ENCODE data around the gene LRBA. TPM values are rescaled to one million over a fixed set of nuclear protein-coding genes. Genes with fewer than 3 reads are reported as not detected.

Gene LRBA
- total and polyA plus RNA-seq, 9 of the 15 experiments (the other 6 are each of a cell fraction or from before 2014, with no cell fraction given), result 24.2 to 88.7 (median 59.7) TPM

DNA sequence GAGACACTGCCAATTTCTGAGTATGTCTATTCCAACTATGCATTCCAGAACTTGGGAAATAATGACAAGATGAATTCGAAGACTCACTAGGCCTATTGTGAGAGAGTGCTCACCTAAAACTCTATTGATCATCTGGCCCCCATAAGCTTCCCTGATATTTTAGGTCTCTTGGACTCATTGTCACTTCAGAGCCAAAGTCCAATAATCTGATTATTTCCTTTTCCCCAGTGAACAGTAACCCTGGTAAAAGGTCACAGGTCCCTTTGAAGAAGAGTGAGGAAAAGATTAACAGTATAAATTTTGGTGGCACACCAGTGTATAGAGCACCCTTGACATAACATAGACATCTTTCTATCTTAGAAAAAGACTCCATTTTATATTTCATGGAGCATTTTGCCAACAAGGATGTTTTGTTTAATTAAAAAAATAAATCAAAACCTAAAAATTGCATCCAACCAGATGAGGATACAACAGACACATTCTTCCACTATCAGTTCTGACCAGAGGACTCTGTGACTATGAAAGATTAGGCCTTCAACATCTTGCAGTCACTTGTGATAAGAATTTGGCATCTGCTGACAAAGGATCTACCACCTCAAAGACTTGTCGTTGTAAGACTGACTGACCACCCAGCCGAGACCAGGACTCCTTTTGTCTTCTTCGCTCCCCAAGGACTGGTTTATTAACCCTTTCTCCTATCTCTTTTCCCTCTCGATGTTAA lies 241.2 kb downstream of the LRBA start (continued):
- TF ChIP-seq, protein P1, sequence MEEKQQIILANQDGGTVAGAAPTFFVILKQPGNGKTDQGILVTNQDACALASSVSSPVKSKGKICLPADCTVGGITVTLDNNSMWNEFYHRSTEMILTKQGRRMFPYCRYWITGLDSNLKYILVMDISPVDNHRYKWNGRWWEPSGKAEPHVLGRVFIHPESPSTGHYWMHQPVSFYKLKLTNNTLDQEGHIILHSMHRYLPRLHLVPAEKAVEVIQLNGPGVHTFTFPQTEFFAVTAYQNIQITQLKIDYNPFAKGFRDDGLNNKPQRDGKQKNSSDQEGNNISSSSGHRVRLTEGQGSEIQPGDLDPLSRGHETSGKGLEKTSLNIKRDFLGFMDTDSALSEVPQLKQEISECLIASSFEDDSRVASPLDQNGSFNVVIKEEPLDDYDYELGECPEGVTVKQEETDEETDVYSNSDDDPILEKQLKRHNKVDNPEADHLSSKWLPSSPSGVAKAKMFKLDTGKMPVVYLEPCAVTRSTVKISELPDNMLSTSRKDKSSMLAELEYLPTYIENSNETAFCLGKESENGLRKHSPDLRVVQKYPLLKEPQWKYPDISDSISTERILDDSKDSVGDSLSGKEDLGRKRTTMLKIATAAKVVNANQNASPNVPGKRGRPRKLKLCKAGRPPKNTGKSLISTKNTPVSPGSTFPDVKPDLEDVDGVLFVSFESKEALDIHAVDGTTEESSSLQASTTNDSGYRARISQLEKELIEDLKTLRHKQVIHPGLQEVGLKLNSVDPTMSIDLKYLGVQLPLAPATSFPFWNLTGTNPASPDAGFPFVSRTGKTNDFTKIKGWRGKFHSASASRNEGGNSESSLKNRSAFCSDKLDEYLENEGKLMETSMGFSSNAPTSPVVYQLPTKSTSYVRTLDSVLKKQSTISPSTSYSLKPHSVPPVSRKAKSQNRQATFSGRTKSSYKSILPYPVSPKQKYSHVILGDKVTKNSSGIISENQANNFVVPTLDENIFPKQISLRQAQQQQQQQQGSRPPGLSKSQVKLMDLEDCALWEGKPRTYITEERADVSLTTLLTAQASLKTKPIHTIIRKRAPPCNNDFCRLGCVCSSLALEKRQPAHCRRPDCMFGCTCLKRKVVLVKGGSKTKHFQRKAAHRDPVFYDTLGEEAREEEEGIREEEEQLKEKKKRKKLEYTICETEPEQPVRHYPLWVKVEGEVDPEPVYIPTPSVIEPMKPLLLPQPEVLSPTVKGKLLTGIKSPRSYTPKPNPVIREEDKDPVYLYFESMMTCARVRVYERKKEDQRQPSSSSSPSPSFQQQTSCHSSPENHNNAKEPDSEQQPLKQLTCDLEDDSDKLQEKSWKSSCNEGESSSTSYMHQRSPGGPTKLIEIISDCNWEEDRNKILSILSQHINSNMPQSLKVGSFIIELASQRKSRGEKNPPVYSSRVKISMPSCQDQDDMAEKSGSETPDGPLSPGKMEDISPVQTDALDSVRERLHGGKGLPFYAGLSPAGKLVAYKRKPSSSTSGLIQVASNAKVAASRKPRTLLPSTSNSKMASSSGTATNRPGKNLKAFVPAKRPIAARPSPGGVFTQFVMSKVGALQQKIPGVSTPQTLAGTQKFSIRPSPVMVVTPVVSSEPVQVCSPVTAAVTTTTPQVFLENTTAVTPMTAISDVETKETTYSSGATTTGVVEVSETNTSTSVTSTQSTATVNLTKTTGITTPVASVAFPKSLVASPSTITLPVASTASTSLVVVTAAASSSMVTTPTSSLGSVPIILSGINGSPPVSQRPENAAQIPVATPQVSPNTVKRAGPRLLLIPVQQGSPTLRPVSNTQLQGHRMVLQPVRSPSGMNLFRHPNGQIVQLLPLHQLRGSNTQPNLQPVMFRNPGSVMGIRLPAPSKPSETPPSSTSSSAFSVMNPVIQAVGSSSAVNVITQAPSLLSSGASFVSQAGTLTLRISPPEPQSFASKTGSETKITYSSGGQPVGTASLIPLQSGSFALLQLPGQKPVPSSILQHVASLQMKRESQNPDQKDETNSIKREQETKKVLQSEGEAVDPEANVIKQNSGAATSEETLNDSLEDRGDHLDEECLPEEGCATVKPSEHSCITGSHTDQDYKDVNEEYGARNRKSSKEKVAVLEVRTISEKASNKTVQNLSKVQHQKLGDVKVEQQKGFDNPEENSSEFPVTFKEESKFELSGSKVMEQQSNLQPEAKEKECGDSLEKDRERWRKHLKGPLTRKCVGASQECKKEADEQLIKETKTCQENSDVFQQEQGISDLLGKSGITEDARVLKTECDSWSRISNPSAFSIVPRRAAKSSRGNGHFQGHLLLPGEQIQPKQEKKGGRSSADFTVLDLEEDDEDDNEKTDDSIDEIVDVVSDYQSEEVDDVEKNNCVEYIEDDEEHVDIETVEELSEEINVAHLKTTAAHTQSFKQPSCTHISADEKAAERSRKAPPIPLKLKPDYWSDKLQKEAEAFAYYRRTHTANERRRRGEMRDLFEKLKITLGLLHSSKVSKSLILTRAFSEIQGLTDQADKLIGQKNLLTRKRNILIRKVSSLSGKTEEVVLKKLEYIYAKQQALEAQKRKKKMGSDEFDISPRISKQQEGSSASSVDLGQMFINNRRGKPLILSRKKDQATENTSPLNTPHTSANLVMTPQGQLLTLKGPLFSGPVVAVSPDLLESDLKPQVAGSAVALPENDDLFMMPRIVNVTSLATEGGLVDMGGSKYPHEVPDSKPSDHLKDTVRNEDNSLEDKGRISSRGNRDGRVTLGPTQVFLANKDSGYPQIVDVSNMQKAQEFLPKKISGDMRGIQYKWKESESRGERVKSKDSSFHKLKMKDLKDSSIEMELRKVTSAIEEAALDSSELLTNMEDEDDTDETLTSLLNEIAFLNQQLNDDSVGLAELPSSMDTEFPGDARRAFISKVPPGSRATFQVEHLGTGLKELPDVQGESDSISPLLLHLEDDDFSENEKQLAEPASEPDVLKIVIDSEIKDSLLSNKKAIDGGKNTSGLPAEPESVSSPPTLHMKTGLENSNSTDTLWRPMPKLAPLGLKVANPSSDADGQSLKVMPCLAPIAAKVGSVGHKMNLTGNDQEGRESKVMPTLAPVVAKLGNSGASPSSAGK (IDR thresholded peaks at IDR 0.05), result no peak
- TF ChIP-seq EP400 (IDR thresholded peaks at IDR 0.05), result no peak
- TF ChIP-seq, protein P2, sequence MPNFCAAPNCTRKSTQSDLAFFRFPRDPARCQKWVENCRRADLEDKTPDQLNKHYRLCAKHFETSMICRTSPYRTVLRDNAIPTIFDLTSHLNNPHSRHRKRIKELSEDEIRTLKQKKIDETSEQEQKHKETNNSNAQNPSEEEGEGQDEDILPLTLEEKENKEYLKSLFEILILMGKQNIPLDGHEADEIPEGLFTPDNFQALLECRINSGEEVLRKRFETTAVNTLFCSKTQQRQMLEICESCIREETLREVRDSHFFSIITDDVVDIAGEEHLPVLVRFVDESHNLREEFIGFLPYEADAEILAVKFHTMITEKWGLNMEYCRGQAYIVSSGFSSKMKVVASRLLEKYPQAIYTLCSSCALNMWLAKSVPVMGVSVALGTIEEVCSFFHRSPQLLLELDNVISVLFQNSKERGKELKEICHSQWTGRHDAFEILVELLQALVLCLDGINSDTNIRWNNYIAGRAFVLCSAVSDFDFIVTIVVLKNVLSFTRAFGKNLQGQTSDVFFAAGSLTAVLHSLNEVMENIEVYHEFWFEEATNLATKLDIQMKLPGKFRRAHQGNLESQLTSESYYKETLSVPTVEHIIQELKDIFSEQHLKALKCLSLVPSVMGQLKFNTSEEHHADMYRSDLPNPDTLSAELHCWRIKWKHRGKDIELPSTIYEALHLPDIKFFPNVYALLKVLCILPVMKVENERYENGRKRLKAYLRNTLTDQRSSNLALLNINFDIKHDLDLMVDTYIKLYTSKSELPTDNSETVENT (CRISPR knock-in tag; IDR thresholded peaks at IDR 0.05), result no peak
- no peak for TF ChIP-seq ZNF780A (CRISPR knock-in tag; IDR thresholded peaks at IDR 0.05)
- TF ChIP-seq ZBTB8A (IDR thresholded peaks at IDR 0.05; ENCODE audit: partially characterized antibody), result no peak
- no peak for TF ChIP-seq KDM2B (CRISPR knock-in tag; IDR thresholded peaks at IDR 0.05)
- peak; percentile 91 for TF ChIP-seq KLF16 (IDR thresholded peaks at IDR 0.05)
- no peak for TF ChIP-seq FOXA1 (IDR thresholded peaks at IDR 0.05; ENCODE audit: borderline replicate concordance)
- TF ChIP-seq PHB (CRISPR knock-in tag; IDR thresholded peaks at IDR 0.05), result no peak
- no peak for TF ChIP-seq HSF4 (CRISPR knock-in tag; IDR thresholded peaks at IDR 0.05; ENCODE audit: borderline replicate concordance)
- TF ChIP-seq CHD2 (IDR thresholded peaks at IDR 0.05; ENCODE audit: low read depth, low read length), result no peak
- TF ChIP-seq ZNF280B (CRISPR knock-in tag; IDR thresholded peaks at IDR 0.05), result no peak

Data from K562 (cell line).